Memory B cell (primary cell): Measurements from ENCODE around the gene PIK3CG.
"Not testable (repeated sequence)": the region's sequence is repeated elsewhere in the genome, so short reads cannot be mapped to it uniquely, and the experiment has no call there.

Experiments
- ATAC-seq: fragments of 150-1000 bp; cut with Tn5 transposase; 2 replicates; pipeline ENCODE4 v1.10.0; 2021; ENCODE audit warnings: low read depth, mild to moderate bottlenecking, moderate library complexity
- DNase-seq, 2 donors: peaks; one replicate each; pipeline ENCODE4 v3.0.0; 2022; ENCODE audit warnings: low spot score in 2 of 2
- H3K27ac Mint-ChIP-seq: one replicate; pipeline ENCODE4 v1.8.0; 2022; ENCODE audit warnings: mild to moderate bottlenecking, moderate library complexity, mixed read lengths
- H3K27me3 Mint-ChIP-seq: one replicate; pipeline ENCODE4 v1.8.0; 2022; ENCODE audit warnings: mixed read lengths
- H3K36me3 Mint-ChIP-seq: one replicate; pipeline ENCODE4 v1.8.0; 2022; ENCODE audit warnings: mild to moderate bottlenecking, mixed read lengths
- H3K4me1 Mint-ChIP-seq: one replicate; pipeline ENCODE4 v1.8.0; 2022; ENCODE audit warnings: mixed read lengths
- H3K4me3 Mint-ChIP-seq: one replicate; pipeline ENCODE4 v1.8.0; 2022; ENCODE audit warnings: mild to moderate bottlenecking, moderate library complexity, mixed read lengths
- H3K9me3 Mint-ChIP-seq: one replicate; pipeline ENCODE4 v1.8.0; 2022; ENCODE audit warnings: mixed read lengths

Gene PIK3CG

GRCh38 chr7:106888204-106888603 is 23.1 kb downstream of the PIK3CG start:
- Mint-ChIP-seq H3K36me3 (peaks cover 71% of the 10 kb centered on the region), H3K9me3 (no peaks in the 10 kb centered on the region), H3K27me3 (no peaks in the 10 kb centered on the region), H3K4me1 (peaks cover 24% of the 10 kb centered on the region), H3K27ac (no peak overlapping the region), H3K4me3 (no peak overlapping the region)
- no peak for ATAC-seq
- no peak for DNase-seq

GRCh38 chr7:106890952-106891351 is 25.9 kb downstream of the PIK3CG start:
- Mint-ChIP-seq H3K4me3 (no peak overlapping the region), H3K27ac (peak overlapping the region; percentile 10), H3K36me3 (peaks cover 53% of the 10 kb centered on the region), H3K9me3 (no peaks in the 10 kb centered on the region), H3K4me1 (peaks cover 27% of the 10 kb centered on the region), H3K27me3 (no peaks in the 10 kb centered on the region)
- ATAC-seq = no peak
- no peak for DNase-seq

GRCh38 chr7:106891548-106892410 is 26.7 kb downstream of the PIK3CG start:
- ATAC-seq (no peak), DNase-seq (no peak)
- Mint-ChIP-seq H3K36me3 (peaks cover 54% of the 10 kb centered on the region), H3K27ac (no peak overlapping the region), H3K4me3 (no peak overlapping the region), H3K4me1 (peaks cover 25% of the 10 kb centered on the region), H3K27me3 (no peaks in the 10 kb centered on the region), H3K9me3 (no peaks in the 10 kb centered on the region)

GRCh38 chr7:106893591-106893990 is 28.5 kb downstream of the PIK3CG start:
- DNase-seq (no peak), ATAC-seq (no peak)
- H3K4me1 Mint-ChIP-seq = peaks cover 26% of the 10 kb centered on the region
- H3K9me3 Mint-ChIP-seq = peaks cover 6% of the 10 kb centered on the region
- peaks cover 60% of the 10 kb centered on the region for H3K36me3 Mint-ChIP-seq
- H3K27me3 Mint-ChIP-seq = no peaks in the 10 kb centered on the region
- H3K27ac Mint-ChIP-seq = peak overlapping the region; percentile 8
- no peak overlapping the region for H3K4me3 Mint-ChIP-seq

- H3K36me3 Mint-ChIP-seq = peaks cover 64% of the 10 kb centered on the region
- peaks cover 6% of the 10 kb centered on the region for H3K9me3 Mint-ChIP-seq
- DNase-seq (peak; percentile 23 to 33), ATAC-seq (peak; percentile 97)
- peak overlapping the region; percentile 21 for H3K4me3 Mint-ChIP-seq
- H3K4me1 Mint-ChIP-seq = peaks cover 41% of the 10 kb centered on the region
- no peaks in the 10 kb centered on the region for H3K27me3 Mint-ChIP-seq
- peak overlapping the region; percentile 69 for H3K27ac Mint-ChIP-seq
Observed at GRCh38 chr7:106895246-106895864, 30.3 kb downstream of the PIK3CG start.

- Mint-ChIP-seq H3K27ac (peak overlapping the region; percentile 69), H3K9me3 (peaks cover 6% of the 10 kb centered on the region), H3K27me3 (no peaks in the 10 kb centered on the region), H3K4me3 (no peak overlapping the region), H3K36me3 (peaks cover 68% of the 10 kb centered on the region), H3K4me1 (peaks cover 45% of the 10 kb centered on the region)
- no peak for ATAC-seq
- DNase-seq = no peak
Observed at GRCh38 chr7:106896231-106896630, 31.1 kb downstream of the PIK3CG start.

GRCh38 chr7:106897553-106897952 is 32.5 kb downstream of the PIK3CG start:
- DNase-seq, H3K9me3 Mint-ChIP-seq, ATAC-seq, H3K27me3 Mint-ChIP-seq, H3K4me3 Mint-ChIP-seq, H3K27ac Mint-ChIP-seq: not testable (repeated sequence)
- Mint-ChIP-seq H3K4me1 (peaks cover 47% of the 10 kb centered on the region), H3K36me3 (peaks cover 62% of the 10 kb centered on the region)

GRCh38 chr7:106898967-106899366 is 33.9 kb downstream of the PIK3CG start:
- peaks cover 43% of the 10 kb centered on the region for H3K4me1 Mint-ChIP-seq
- DNase-seq, ATAC-seq, H3K27me3 Mint-ChIP-seq, H3K9me3 Mint-ChIP-seq, H3K4me3 Mint-ChIP-seq: not testable (repeated sequence)
- H3K27ac Mint-ChIP-seq = peak overlapping the region; percentile 48
- H3K36me3 Mint-ChIP-seq = peaks cover 58% of the 10 kb centered on the region

GRCh38 chr7:106901828-106902441 is 36.9 kb downstream of the PIK3CG start:
- H3K36me3 Mint-ChIP-seq = peaks cover 55% of the 10 kb centered on the region
- H3K4me1 Mint-ChIP-seq = peaks cover 33% of the 10 kb centered on the region
- DNase-seq (no peak), ATAC-seq (no peak)
- peaks cover 6% of the 10 kb centered on the region for H3K9me3 Mint-ChIP-seq
- peak overlapping the region; percentile 48 for H3K27ac Mint-ChIP-seq
- no peak overlapping the region for H3K4me3 Mint-ChIP-seq
- H3K27me3 Mint-ChIP-seq = no peaks in the 10 kb centered on the region

- ATAC-seq (no peak), DNase-seq (no peak)
- peaks cover 11% of the 10 kb centered on the region for H3K4me1 Mint-ChIP-seq
- no peaks in the 10 kb centered on the region for H3K9me3 Mint-ChIP-seq
- no peak overlapping the region for H3K27ac Mint-ChIP-seq
- no peaks in the 10 kb centered on the region for H3K27me3 Mint-ChIP-seq
- H3K4me3 Mint-ChIP-seq = no peak overlapping the region
- H3K36me3 Mint-ChIP-seq = peaks cover 31% of the 10 kb centered on the region
Observed at GRCh38 chr7:106905734-106906133, 40.7 kb downstream of the PIK3CG start.

- peaks cover 21% of the 10 kb centered on the region for H3K36me3 Mint-ChIP-seq
- no peak overlapping the region for H3K4me3 Mint-ChIP-seq
- no peak for DNase-seq
- H3K9me3 Mint-ChIP-seq = no peaks in the 10 kb centered on the region
- ATAC-seq = no peak
- H3K4me1 Mint-ChIP-seq = peaks cover 6% of the 10 kb centered on the region
- peaks cover 2% of the 10 kb centered on the region for H3K27me3 Mint-ChIP-seq
- H3K27ac Mint-ChIP-seq = no peak overlapping the region
Observed at GRCh38 chr7:106911959-106912358, 46.9 kb downstream of the PIK3CG start.

- H3K27ac Mint-ChIP-seq = no peak overlapping the region
- no peak overlapping the region for H3K4me3 Mint-ChIP-seq
- no peak for ATAC-seq
- peaks cover 2% of the 10 kb centered on the region for H3K27me3 Mint-ChIP-seq
- H3K36me3 Mint-ChIP-seq = peaks cover 14% of the 10 kb centered on the region
- H3K9me3 Mint-ChIP-seq = no peaks in the 10 kb centered on the region
- no peak for DNase-seq
- peaks cover 6% of the 10 kb centered on the region for H3K4me1 Mint-ChIP-seq
Observed at GRCh38 chr7:106914018-106914607, 49.0 kb downstream of the PIK3CG start.

GRCh38 chr7:106915407-106915806 is 50.3 kb downstream of the PIK3CG start:
- peaks cover 8% of the 10 kb centered on the region for H3K9me3 Mint-ChIP-seq
- peaks cover 6% of the 10 kb centered on the region for H3K4me1 Mint-ChIP-seq
- DNase-seq (no peak), ATAC-seq (no peak)
- no peak overlapping the region for H3K27ac Mint-ChIP-seq
- H3K4me3 Mint-ChIP-seq = no peak overlapping the region
- peaks cover 2% of the 10 kb centered on the region for H3K27me3 Mint-ChIP-seq
- H3K36me3 Mint-ChIP-seq = peaks cover 18% of the 10 kb centered on the region

GRCh38 chr7:106915873-106916272 is 50.8 kb downstream of the PIK3CG start:
- DNase-seq (no peak), ATAC-seq (no peak)
- H3K4me3 Mint-ChIP-seq = no peak overlapping the region
- H3K27me3 Mint-ChIP-seq = peaks cover 2% of the 10 kb centered on the region
- H3K36me3 Mint-ChIP-seq = peaks cover 18% of the 10 kb centered on the region
- peaks cover 11% of the 10 kb centered on the region for H3K9me3 Mint-ChIP-seq
- H3K4me1 Mint-ChIP-seq = peaks cover 6% of the 10 kb centered on the region
- H3K27ac Mint-ChIP-seq = no peak overlapping the region
